ENCODE data around the gene FST. TPM values are rescaled to one million over a fixed set of nuclear protein-coding genes. Genes with fewer than 3 reads are reported as not detected.

FST gene, protein sequence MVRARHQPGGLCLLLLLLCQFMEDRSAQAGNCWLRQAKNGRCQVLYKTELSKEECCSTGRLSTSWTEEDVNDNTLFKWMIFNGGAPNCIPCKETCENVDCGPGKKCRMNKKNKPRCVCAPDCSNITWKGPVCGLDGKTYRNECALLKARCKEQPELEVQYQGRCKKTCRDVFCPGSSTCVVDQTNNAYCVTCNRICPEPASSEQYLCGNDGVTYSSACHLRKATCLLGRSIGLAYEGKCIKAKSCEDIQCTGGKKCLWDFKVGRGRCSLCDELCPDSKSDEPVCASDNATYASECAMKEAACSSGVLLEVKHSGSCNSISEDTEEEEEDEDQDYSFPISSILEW
- 10 to 100 TPM; 13.1 to 28.2 (median 15.3) TPM for total RNA-seq
- long read RNA-seq, partial matches to known transcripts = 0 of 1 reads
- long read RNA-seq, other reads (novel, unspliced or antisense) = 1 of 1 reads

DNA sequence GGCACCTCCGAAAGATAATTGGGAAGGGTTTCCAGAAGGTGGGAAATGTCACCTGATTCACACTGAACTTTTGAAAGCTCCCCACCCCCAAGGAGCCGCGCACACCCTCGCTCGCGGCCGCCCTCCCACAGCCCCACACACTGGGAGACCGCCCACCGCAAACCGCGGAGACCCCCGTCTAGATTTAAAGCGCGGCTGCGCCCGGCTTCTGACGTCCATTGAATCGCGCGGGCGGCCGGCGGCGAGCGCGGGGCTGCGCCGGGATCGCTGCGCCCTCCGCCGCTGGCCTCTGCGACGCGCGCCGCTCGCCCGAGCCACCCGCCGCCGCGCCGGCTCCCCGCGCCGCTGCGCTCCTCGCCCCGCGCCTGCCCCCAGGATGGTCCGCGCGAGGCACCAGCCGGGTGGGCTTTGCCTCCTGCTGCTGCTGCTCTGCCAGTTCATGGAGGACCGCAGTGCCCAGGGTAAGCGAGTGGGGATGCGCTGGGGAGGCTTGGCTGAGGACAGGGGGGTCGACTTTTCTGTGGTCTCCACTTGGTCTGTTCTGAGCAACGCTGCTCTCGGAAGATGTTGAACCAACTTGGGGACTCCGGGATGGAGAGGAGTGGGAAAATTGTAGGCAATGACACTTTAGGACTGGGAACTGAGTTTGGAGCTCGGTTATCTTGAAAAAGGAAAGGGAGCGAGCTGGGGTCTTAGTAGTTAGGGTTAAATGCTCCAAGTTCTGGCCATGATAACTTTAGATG, at the start of gene FST:
TSS of gene FST (plus strand) at position 214 of the 743 bp plus-strand sequence. CDS start at position 377, 163 bp downstream.
- H3K27ac ChIP-seq = peak within 1 kb of the TSS; percentile 79 to 98 (median 95)
- no peaks in the 10 kb centered on the region for H3K9me3 ChIP-seq
- H3K4me3 ChIP-seq = peak within 1 kb of the TSS; percentile 68 to 75 (median 72)
- ATAC-seq (peak in 2 of 4 donors; percentile 1), DNase-seq (peak in 2 of 3 donors; percentile 46 to 55)
- intact Hi-C loops (cut with DNase I) = loop anchor here in 1 of 2 donors (5.0 kb wide), 1 partner anchor 747 kb away; no protein-coding TSS in a partner anchor
- no peaks in the 10 kb centered on the region for H3K27me3 ChIP-seq
- H3K4me1 ChIP-seq = peaks cover 0 to 40% (median 17%) of the 10 kb centered on the region in 4 donors
- H3K36me3 ChIP-seq = peaks cover 0 to 19% (median 0%) of the 10 kb centered on the region in 4 donors
- 3% methylated on average over 21 of the region's 64 CpGs for WGBS (ENCODE audit: insufficient coverage, low coverage, low lambda C conversion rate, missing lambda C conversion rate)
- TF ChIP-seq, protein P1, sequence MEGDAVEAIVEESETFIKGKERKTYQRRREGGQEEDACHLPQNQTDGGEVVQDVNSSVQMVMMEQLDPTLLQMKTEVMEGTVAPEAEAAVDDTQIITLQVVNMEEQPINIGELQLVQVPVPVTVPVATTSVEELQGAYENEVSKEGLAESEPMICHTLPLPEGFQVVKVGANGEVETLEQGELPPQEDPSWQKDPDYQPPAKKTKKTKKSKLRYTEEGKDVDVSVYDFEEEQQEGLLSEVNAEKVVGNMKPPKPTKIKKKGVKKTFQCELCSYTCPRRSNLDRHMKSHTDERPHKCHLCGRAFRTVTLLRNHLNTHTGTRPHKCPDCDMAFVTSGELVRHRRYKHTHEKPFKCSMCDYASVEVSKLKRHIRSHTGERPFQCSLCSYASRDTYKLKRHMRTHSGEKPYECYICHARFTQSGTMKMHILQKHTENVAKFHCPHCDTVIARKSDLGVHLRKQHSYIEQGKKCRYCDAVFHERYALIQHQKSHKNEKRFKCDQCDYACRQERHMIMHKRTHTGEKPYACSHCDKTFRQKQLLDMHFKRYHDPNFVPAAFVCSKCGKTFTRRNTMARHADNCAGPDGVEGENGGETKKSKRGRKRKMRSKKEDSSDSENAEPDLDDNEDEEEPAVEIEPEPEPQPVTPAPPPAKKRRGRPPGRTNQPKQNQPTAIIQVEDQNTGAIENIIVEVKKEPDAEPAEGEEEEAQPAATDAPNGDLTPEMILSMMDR (IDR thresholded peaks at IDR 0.05) = no peak

DNA sequence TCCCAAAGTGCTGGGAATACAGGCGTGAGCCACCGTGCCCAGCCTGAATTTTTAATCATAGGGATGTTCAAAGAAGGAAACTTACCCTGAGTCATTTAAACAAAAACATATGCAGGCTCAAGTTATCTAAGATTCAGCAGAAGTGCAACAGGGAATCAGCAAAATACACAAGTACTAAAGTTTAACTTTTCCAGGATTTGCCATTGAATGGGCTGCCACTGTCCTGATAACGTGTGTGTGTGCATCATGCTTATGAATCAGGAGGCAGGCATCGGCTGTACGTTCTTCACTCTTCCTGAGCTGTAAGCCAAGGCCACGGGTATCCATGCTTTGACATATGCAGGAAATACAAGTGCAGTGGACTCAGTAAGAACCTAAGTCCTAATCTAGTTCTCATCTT, 48.8 kb upstream of the FST start:
- no peaks in the 10 kb centered on the region for H3K36me3 ChIP-seq
- H3K4me1 ChIP-seq = peaks cover 0 to 21% (median 6%) of the 10 kb centered on the region in 4 donors
- WGBS (ENCODE audit: insufficient coverage, low coverage, low lambda C conversion rate, missing lambda C conversion rate) = 71% methylated on average over 4 of the region's 6 CpGs
- TF ChIP-seq, protein P1 (IDR thresholded peaks at IDR 0.05) = no peak
- no peak for TF ChIP-seq POLR2A (IDR thresholded peaks at IDR 0.05)
- no peaks in the 10 kb centered on the region for H3K27me3 ChIP-seq
- ATAC-seq (no peak), DNase-seq (no peak)
- no peaks in the 10 kb centered on the region for H3K9me3 ChIP-seq
- H3K4me3 ChIP-seq = no peak overlapping the region
- intact Hi-C loops (cut with DNase I) = no loop called here
- H3K27ac ChIP-seq = no peak overlapping the region

DNA sequence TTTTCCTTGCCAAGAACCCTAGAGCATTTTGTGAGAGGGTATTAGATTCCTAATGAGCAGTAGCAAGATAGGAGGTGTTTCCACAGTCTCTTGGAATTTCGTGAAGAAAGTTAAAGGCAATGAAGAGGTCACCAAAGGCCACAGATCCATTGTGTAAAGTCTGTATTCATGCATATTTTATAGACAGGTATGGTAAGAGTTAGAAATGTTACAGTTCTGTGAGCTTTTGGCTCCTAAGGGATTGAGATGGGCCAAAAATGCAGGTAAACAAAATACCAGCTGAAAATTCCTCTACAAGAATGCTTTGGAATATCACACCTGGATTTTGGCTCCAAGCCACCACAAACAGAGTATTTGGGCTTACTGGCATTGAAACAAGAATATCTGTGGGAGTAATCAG, 47.4 kb upstream of the FST start:
- H3K4me1 ChIP-seq = peaks cover 0 to 31% (median 11%) of the 10 kb centered on the region in 4 donors
- TF ChIP-seq POLR2A (IDR thresholded peaks at IDR 0.05) = no peak
- TF ChIP-seq, protein P1 (IDR thresholded peaks at IDR 0.05) = no peak
- 46% methylated on average over 1 of the region's 1 CpG for WGBS (ENCODE audit: insufficient coverage, low coverage, low lambda C conversion rate, missing lambda C conversion rate)
- H3K36me3 ChIP-seq = no peaks in the 10 kb centered on the region
- no peak overlapping the region for H3K27ac ChIP-seq
- intact Hi-C loops (cut with DNase I) = no loop called here
- no peaks in the 10 kb centered on the region for H3K27me3 ChIP-seq
- ATAC-seq (no peak), DNase-seq (no peak)
- H3K4me3 ChIP-seq = no peak overlapping the region
- no peaks in the 10 kb centered on the region for H3K9me3 ChIP-seq

DNA sequence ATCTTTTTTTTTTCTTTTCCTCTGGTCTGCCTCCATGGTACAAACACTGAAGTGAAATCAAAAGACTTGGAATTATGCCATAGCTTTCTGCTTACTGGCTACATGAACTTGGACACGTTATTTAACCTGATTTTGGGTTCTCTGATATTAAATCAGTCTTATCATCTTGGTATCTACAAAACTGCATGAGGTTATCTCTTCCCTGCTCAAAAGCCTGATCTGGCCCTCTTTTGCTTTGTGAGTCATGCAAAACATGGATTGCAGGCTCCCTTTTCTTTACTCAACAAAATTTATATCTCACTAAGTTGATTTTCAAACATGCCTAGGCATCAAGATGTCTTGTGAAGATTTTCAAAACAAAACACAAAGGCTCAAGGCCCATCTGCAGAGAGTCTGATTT, 45.9 kb upstream of the FST start:
- Histone ChIP-seq H3K27ac (no peak overlapping the region), H3K27me3 (no peaks in the 10 kb centered on the region), H3K4me1 (peaks cover 0 to 31% (median 11%) of the 10 kb centered on the region in 4 donors), H3K4me3 (no peak overlapping the region), H3K9me3 (no peaks in the 10 kb centered on the region), H3K36me3 (no peaks in the 10 kb centered on the region)
- TF ChIP-seq, protein P1 (IDR thresholded peaks at IDR 0.05) = no peak
- TF ChIP-seq POLR2A (IDR thresholded peaks at IDR 0.05) = no peak
- intact Hi-C loops (cut with DNase I) = no loop called here
- 45% methylated on average over 1 of the region's 1 CpG for WGBS (ENCODE audit: insufficient coverage, low coverage, low lambda C conversion rate, missing lambda C conversion rate)
- ATAC-seq (peak in 1 of 4 donors; percentile 20), DNase-seq (no peak)
